ENCODE data around the gene DLG2.

DLG2 gene

DNA sequence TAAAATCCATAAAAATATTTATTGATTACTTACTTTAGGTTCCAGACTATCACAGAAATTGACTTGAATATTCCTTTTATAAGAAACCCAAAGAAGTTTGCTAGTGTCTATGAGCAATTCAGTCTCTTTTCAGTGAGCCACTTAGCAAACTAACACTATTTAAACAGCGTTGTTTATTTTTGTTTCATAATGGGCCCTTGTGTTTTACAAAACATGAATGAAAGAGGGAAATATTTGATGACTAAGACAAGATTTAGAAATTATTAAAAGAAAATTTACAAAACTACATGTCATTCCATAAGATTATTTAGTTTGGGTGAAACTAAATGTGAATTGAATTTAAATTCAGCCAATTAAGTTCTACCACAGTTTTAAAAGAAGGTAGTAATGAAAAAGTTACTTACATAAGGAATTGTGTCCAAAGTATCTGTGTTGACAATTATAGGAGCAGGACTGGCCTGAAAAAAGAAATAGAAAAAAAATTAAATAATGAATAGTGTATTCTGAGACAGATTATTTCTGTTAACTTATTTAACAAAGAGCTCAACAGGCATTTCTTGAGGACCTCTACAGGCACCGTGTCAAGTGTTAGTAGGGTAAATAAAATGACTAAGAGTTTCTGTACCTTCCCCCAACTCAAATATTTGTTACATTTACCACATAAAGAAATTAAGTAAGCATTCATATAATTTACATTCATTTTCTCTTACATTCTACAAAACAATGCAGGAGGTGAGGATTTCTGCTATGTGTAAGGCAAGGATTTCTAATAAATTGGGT lies 1376.1 kb downstream of the DLG2 start:
- no peak overlapping the region for H3K4me3 ChIP-seq (ENCODE audit: low read depth, low read length)

DNA sequence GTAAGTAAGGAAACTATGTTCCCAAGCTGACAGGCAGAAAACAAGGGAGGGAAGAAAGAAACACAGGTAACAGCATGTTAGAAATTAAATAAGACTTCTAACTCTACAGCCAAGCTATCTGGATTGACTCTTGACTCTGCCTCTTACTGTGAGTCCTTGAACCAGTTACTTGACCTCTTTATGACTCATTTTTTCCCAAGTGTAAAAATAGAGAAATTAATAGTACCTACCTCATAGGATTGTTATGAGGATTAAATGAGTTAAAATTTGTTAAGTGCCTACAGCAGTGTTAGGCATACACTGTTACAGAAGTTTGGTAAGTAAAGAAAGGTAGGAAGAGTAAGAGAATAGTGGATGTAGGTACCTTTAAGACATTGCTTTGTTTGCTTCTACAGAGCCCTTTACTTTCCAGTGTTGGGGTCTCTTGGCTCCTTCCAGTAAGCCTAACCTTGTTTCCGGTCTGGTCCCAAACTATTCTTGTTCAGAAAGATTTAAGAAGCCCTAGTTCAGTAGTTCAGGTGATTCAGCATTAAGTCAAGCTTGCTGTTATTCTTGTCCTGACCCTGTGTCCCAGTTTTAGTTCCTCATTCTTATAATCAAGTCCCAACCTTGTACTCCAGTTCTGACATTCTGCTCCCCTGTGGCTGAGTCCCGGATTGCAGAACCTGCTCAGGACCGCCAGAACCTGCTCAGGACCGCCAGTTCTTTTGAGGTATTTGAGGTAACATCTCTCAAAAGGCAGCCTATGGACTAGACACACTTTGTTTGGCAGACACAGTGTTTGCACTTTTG lies 1377.6 kb downstream of the DLG2 start:
- H3K4me3 ChIP-seq (ENCODE audit: low read depth, low read length), result no peak overlapping the region

DNA sequence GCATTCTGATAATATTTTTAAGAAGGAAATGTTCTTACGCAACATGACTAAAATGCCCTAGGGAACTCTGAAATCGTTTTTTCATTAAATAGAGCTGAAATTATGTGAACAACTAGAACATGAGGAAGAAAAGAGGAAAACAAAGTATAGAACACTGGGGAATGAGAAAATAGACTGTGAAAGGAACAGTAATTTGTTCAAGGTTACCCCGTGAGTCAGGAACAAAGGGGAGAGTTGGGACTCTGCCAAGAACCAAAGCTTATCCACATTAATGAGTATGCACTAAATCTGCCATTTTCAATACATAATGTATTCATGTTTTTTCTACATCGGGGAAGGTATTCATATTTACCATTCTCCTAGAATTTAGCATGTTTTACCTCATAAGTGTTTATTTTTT lies 1379.2 kb downstream of the DLG2 start:
- H3K4me3 ChIP-seq (ENCODE audit: low read depth, low read length), result no peak overlapping the region

DNA sequence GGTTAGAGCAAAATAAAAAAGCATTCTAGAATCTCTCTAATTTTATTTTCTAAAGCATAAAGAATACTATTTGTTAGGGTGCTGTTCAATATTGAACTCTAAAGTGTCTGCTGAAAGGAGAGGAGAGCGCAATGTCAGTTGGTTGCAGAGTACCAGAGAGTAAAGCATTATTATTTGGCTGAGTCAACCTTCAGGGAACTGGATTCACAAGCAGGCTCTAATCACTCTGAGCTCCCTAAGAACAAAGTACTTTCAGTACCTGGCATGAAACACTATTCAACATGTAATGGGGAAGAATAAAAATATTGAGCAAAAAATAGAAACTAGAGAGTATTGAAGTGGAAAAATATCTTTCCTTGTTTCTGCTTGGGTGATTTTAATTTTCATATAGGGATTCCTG lies 1380.0 kb downstream of the DLG2 start:
- no peak overlapping the region for H3K4me3 ChIP-seq (ENCODE audit: low read depth, low read length)

DNA sequence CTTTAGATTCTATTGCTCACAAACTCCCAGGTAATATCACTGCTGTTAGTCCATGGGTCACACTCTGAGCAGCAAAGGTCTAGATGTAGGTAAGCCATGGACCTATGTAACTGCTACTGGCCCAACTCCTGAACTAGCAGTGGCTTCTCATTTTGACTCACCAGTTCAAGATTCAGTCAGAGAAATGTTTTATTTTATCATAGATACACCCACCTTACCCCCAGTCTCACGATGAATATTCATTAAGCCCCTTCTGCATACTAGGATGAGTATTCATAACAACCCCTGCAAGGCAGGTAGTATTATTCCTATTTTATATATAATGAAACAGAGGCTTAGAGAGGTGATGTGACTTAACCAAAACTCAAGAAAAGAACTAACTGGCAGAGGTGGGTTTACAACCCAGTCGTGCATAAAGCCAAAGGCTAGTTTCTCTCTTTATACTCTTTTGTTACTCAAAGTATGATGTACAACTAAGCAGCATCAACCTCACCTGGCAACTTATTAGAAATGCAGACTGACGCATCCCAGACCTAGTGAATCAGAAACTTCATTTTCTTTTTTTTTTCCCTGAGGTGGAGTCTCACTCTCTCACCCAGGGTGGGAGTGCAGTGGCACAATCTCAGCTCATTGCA lies 1383.4 kb downstream of the DLG2 start:
- H3K4me3 ChIP-seq (ENCODE audit: low read depth, low read length), result no peak overlapping the region

DNA sequence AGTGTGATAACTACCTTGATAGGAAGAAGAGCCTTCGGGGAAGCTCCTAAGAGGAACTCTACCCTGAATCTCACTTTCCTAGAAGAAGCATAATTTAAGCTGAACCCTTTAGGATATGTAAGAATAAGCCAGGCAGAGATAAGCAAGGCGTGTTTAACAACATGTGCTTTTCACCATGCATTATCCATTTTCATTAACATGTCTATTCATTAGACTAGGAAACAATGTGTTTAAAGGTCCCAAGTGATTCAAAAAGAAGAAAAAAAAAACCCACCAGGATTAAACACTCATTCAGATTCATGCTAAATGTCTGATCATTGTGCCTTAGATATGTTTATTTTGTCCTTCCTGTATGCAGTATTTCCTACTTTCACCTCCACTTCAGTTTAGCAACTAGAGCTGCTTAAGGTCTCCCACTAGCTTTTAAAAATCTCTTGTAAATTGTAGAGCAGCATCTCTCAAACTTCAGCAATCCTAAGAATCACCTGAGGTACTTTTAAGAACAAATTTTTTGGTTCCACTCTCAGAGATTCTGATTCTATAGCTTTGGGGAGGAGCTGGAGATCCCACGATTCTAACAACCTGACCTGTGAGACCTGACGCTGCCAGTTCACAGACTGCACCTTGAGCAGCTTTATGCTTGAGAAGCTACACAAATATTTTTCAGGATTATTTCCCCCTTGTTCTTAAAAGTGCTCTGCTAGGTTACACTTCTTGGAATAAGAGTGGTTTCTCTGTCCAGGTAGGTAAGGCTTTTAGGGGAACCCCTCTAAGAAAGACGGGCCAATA lies 1385.6 kb downstream of the DLG2 start:
- H3K4me3 ChIP-seq (ENCODE audit: low read depth, low read length), result no peak overlapping the region

DNA sequence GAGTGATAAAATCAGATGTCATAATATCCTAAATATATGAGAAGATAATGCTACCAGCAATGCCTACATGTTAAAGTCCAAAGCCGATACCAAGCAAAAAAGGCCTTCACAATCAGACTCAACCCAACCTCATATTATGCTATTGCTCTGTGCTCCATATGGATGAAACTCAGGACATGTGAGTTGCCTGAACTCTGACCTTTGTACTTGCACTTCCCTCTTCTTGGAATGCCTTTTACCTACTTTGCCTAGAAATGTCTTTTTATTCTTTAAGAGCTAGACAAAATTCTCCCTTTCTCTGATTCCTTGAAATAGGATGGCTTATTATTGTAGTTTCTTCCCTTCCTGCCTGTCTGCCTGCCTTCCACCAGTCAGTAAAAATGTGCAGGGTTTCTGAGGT lies 1386.3 kb downstream of the DLG2 start:
- no peak overlapping the region for H3K4me3 ChIP-seq (ENCODE audit: low read depth, low read length)

DNA sequence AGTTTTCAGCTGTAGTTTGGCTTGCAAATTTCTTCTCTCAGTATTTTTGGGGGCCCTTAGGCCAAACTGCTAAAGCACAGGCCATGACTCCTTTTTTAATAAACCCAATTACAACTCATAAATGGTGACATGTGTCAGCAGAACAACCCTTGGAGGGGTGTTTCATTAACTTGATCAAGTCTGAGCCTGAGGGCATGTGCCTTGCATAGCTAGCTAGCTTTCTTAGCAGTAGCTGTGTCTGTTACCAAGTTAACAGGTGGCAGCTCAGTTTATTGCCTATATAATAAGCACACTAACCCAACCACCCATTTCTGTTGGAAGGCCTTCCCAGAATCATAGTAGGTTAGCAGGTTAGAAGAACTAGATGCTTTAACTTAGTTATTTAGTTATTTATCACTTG lies 1390.7 kb downstream of the DLG2 start:
- no peak overlapping the region for H3K4me3 ChIP-seq (ENCODE audit: low read depth, low read length)

DNA sequence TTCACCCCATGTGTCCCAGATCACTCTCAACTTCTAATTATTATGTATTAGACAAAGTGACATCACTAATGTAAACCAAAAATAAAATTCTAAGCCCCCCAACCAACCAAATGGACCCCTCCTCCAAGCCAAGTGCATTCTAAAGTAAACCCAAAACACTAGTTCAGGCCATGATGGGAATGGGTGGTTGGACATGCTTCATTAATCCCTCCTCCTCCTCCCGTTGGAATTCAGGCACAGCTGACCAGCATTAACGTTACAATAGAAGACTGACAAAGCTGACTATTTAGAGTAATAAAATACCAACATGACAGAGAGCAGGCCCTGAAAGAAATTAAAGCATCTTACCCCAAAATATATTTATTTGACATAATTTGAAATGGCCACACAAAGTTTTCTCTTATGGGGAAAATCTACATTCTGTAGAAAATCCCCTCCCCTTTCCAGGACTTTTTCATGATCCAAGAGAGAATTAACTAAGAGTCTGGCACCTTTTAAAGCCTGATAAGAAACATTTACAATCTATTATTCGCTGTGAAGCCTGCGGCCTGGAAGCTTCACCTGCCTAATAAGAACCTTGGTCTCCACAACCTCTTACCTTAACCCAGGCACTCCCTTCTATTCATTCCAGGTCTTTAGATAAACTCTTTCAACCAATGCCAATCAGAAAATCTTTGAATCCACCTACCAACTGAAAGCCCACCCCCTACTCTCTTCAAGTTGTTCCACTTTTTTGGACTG lies 1392.5 kb downstream of the DLG2 start:
- H3K4me3 ChIP-seq (ENCODE audit: low read depth, low read length), result no peak overlapping the region

DNA sequence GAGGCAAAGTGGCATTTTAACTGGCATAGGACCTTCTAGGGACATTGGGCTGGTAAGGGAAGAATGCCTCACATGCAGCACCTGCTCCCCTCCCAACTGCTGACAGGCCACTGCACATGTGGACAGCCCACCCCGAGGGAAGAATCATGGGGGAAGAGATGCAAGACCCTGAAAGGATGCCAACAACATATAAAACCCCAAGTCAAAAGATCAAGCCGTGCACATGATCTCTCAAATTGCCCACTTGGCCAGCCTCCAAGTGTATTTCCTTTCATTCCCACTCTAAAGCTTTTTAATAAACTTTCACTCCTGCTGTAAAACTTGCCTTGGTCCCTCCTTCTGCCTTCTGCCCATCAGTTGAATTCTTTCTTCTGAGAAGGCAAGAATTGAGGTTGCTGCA lies 1393.1 kb downstream of the DLG2 start:
- no peak overlapping the region for H3K4me3 ChIP-seq (ENCODE audit: low read depth, low read length)

DNA sequence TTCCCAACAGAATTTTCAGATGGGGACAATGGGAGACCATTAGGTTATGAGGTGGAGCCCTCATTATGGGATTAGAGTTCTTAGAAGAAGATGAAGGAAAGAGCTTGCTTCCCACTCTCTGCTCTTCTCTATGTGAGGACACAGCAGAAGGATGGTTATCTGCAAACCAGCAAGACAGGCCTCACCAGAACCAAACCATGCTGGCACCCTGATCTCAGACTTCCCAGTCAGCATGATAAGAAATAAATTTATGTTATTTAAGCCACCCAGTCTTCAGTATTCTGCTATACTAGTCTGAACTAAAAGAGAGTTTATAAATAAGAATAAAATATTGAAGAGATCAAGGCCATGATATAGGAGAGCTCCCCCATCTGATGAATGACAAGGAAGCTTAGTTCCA lies 1394.6 kb downstream of the DLG2 start:
- H3K4me3 ChIP-seq (ENCODE audit: low read depth, low read length), result no peak overlapping the region

DNA sequence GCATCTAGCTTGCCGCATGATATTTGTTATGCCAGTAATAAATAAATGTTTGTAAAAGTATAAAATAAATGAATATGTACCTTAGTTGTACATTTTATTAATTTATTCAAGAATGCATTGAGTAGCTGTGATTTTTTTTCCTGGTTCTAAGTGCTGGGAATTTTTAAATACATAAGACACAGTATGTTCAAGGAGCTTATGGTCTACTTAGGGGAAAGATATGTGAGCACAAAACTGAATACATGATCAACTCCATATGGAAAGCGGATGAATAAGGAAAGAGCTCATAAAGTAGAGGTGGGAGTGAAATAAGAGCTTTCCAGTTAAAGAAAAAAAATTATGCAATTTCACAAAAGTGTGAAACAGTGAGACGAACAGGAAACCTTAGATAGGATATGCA lies 1396.7 kb downstream of the DLG2 start:
- H3K4me3 ChIP-seq (ENCODE audit: low read depth, low read length), result no peak overlapping the region

DNA sequence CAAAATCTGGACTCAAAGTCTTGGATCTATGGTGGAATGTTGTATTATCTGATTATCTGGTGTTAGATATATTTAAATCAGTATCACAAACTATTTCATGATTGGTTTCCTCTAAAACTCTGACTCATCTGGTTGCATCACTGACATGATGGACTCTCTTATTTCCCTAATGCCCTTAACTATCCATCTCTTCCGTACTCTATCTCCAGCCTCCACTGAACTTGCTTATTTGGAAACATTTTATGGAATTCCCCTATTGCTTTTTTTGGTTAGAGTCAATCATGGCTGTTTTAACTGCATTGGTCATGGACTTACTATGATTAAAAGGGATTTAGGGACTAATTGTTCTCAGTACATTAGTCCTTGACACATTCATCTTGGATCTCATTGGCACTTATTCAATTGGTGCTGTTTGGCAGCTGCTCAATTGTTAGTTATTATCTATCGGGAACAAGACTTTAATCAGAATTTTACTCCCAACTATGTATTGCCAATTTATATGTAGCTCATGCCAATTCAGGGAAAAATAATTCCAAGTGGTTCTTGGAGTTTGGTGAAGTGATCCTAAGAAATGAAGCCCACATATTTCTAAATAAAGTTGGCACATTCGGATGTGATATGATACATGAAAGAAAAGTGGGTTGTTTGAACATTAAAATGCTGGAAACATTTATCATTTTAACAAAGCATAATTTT lies 1399.0 kb downstream of the DLG2 start:
- no peak overlapping the region for H3K4me3 ChIP-seq (ENCODE audit: low read depth, low read length)

DNA sequence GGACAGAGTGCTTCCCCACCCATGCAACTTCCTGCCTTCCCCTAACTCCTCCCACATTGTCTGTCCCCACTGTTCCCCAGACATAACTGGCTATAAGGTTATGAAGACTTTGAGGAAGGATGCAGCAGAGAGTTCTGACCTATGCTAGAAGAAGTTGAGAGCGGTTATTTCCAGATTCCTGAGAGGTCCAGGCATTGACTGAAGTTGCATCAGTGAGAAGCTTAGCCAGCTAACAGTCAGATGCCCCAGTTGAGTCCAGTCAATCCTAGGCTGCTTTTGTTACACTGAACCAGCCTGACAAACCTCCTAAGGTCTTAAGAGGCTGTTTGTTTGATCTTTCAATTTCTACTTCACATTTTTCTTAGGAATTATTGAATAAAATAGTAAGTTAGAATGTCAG lies 1403.1 kb downstream of the DLG2 start:
- H3K4me3 ChIP-seq (ENCODE audit: low read depth, low read length), result no peak overlapping the region

DNA sequence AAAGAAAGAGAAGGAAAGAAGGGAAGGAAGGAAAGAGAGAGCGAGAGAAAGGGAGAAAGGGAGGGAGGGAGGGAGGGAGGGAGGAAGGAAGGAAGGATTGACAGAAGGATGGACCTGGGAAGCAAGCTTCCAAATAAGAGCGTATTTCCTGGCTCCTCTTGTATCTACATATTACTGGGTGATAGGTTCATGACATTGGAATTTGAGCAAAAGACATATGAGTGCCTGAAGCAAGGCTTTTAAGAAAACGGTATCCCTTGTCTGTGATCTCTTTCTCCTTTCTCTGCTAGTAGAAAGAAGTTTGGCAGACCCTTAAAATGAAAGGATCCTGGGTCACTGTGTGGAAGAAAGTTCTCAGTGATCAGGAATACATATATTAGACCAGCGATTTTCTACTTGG lies 1408.8 kb downstream of the DLG2 start:
- no peak overlapping the region for H3K4me3 ChIP-seq (ENCODE audit: low read depth, low read length)

DNA sequence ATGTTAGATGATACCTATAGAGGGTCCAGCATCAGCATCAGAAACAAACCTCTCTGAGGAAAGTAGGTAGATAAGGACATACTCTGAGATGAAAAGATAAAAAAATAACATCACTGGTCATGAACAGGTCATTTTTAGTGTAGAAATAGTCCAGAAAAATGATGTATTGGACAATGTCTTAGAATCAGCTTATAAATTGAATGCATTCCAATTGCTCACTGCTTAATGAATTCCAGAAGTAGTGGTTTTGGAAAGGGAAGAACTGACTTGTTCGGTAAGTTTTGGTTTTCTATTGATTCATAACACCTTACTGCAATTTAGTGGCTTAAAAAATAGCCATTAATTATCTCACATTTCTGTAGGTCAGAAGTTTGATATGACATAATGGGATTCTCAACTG lies 1411.5 kb downstream of the DLG2 start:
- H3K4me3 ChIP-seq (ENCODE audit: low read depth, low read length), result no peak overlapping the region

DNA sequence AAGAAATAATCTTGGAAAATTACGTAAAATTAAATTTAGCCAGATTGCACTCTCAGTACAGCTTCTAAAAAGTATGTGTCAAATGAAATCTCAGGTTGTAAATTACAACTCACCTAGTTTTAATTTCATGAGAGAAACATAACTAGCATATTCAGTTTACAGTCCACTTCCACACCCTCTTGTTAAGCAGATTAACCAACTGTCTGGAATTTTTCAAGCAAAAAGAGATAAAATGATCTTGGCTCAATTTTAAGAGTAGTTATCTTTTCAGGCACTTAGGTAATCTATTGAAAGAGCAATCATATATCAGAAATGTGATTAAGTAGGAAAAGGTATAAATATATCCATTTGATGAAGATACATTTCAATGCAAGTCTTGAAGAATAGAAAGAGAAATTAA lies 1412.6 kb downstream of the DLG2 start:
- no peak overlapping the region for H3K4me3 ChIP-seq (ENCODE audit: low read depth, low read length)

DNA sequence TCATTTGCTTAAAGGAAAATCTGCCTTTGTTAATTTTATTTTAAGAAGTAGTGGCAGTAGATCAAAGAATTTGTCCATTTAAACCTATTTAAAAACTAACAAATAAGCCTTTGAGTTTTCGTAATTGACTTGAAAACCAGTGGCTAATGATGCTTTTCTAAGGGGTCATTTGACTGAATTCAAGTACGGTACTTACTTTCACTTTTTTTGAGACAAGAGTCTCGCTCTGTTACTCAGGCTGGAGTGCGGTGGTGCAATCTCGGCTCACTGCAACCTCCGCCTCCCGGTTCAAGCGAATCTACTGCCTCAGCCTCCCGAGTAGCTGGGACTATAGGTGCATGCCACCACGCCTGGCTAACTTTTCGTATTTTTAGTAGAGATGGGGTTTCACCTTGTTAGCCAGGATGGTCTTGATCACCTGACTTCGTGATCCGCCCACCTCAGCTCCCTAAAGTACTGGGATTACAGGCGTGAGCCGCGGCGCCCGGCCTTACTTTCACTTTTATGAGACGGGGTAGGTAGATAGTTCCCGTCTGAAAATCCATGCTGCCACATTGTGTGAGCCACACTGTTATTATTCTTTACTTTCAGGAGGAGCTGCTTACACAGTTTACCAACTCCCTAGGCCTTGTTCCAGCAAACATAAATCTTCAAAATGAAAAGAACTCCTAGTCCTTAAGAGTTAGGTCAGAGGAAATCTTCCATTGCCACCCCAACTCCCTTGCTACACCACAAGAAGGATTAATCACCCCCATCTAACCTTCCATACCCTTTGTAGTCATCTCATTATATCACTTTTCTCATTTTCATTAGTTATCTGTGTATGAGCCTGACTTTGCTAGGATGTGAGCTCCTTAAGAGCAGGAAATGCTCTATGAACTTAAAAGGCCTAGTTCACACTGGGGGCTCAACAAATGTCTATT lies 1414.4 kb downstream of the DLG2 start:
- H3K4me3 ChIP-seq (ENCODE audit: low read depth, low read length), result no peak overlapping the region

DNA sequence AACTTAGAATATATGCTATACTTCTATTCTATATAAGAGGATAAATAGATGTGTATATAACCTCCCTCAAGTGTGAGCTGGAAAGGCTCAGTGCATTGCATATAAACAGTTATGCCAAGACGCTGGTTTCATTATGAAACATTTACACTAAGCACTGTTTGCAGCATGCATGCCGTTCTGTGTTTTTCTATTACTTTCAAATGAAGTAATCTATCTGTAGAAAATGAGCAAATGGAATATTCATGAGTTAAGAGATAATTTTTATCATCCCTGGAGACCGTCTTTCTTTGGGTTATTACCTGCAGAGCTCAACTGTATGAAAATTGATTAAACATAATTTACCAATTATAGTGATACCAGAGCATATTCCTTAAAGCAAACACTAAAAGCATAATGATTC lies 1415.2 kb downstream of the DLG2 start:
- no peak overlapping the region for H3K4me3 ChIP-seq (ENCODE audit: low read depth, low read length)
